Activated CD8-positive, alpha-beta memory T cell treated with anti-CD3 and anti-CD28 coated beads, Interleukin-2, amount 10 ng/mL, durations not matched to agents 7 days and 5 days (primary cell): ENCODE results near the gene PAX8. TPM values are rescaled to one million over a fixed set of nuclear protein-coding genes. Genes with fewer than 3 reads are reported as not detected.
A peak's percentile ranks its signal among the peaks of the same experiment; 100 is the strongest.

Experiments used
- ATAC-seq: fragments of 150-1000 bp; cut with Tn5 transposase; one replicate; pipeline ENCODE4 v1.10.0; 2021; ENCODE audit warnings: moderate library complexity
- CTCF ChIA-PET: fragments of 350-600 bp; sonication (Branson Sonifier 250); formaldehyde crosslinking; loops from one replicate; lab custom pipeline; 2021; ENCODE audit warnings: antibody characterized with exemption; lab: Charles Lee
- DNase-seq: peaks from one replicate; pipeline ENCODE4 v3.0.0-alpha.2; 2020
- H3K27ac Mint-ChIP-seq: one replicate; pipeline ENCODE4 v1.8.0; 2021; ENCODE audit warnings: mild to moderate bottlenecking, mixed read lengths
- H3K27me3 Mint-ChIP-seq: one replicate; pipeline ENCODE4 v1.8.0; 2021; ENCODE audit warnings: mixed read lengths
- H3K36me3 Mint-ChIP-seq: one replicate; pipeline ENCODE4 v1.8.0; 2021; ENCODE audit warnings: mild to moderate bottlenecking, mixed read lengths
- H3K4me1 Mint-ChIP-seq: one replicate; pipeline ENCODE4 v1.8.0; 2021; ENCODE audit warnings: mixed read lengths
- H3K4me3 Mint-ChIP-seq: one replicate; pipeline ENCODE4 v1.8.0; 2021; ENCODE audit warnings: mild to moderate bottlenecking, moderate library complexity, mixed read lengths
- H3K9me3 Mint-ChIP-seq: one replicate; pipeline ENCODE4 v1.8.0; 2022; ENCODE audit warnings: low read depth, mixed read lengths
- total RNA-seq, 2 experiments: library from RNA; stranded (reverse); gene quantifications; one replicate each; pipeline ENCODE4 v1.2.3, GENCODE V29; 2021

Gene PAX8
- total RNA-seq, 2 experiments from 2014 or later, result 1.6 to 2.1 TPM

DNA sequence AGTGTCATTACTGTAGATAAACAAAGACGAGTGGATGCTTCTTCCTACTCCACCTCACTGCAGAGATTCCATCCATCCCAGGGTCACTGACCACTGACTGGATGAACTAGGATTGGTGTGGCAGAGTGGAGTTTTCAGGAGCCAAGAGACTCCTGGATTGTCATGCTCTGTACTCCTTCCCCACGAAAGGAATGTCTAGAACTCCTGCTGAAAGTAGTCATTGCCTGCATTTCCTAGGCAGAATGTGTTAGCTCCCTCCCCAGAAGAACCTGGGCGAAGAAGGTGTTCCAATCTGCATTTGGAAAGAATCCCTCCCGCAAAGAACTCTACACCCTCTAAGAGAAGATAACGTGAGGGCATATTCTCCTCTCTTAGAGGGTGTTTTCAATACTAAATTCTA lies 6.2 kb downstream of the PAX8 start:
- no peak for DNase-seq
- Mint-ChIP-seq H3K27ac (no peak overlapping the region), H3K9me3 (no peaks in the 10 kb centered on the region), H3K4me3 (no peak overlapping the region), H3K36me3 (no peaks in the 10 kb centered on the region), H3K4me1 (peaks cover 22% of the 10 kb centered on the region), H3K27me3 (peaks cover 62% of the 10 kb centered on the region)
- CTCF ChIA-PET, result interaction anchor here (0.8 to 3.2 kb wide), 9 partner anchors 15 to 118 kb away, joined by 3 to 36 read pairs (median 3); no protein-coding TSS in a partner anchor
- ATAC-seq, result no peak

DNA sequence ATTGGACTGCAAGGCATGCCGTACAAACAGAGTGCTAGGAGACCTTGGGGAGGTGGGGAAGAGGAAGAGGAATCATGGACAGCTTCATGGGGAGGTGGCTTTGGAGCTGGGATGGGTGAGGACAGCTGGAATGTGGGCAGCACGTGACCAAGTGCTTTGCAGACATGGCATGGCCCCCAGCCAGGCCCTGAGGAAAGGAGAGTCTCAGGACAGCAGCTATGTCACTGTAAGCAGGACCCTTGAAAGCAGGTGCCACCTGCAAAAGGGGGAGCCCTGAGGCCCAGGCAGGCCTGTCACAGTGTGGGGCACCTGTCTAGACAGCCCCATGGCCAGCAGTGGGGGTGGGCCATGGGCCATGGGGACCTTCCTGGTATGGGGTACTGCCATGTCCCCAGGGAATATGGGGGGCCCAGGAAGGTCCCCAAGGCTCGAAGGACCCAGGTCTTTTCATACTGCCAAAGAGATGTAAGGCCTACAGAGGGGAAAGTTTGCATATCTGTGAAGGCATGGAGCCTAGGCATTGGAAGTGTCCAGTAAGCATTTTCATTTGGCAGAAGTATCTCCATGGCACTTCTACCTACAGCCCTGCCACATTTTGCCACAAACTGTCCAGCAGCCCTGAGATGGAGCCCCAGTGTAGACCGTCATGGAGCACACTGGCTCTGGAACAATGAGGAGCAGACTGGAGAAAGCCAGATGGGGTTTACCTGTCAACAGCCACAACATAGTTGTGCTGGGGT lies 9.9 kb downstream of the PAX8 start:
- peaks cover 38% of the 10 kb centered on the region for H3K27me3 Mint-ChIP-seq
- peaks cover 6% of the 10 kb centered on the region for H3K36me3 Mint-ChIP-seq
- CTCF ChIA-PET, result no interaction called here
- no peak for DNase-seq
- no peak overlapping the region for H3K27ac Mint-ChIP-seq
- no peak for ATAC-seq
- peaks cover 12% of the 10 kb centered on the region for H3K4me1 Mint-ChIP-seq
- H3K9me3 Mint-ChIP-seq, result no peaks in the 10 kb centered on the region
- H3K4me3 Mint-ChIP-seq, result no peak overlapping the region

DNA sequence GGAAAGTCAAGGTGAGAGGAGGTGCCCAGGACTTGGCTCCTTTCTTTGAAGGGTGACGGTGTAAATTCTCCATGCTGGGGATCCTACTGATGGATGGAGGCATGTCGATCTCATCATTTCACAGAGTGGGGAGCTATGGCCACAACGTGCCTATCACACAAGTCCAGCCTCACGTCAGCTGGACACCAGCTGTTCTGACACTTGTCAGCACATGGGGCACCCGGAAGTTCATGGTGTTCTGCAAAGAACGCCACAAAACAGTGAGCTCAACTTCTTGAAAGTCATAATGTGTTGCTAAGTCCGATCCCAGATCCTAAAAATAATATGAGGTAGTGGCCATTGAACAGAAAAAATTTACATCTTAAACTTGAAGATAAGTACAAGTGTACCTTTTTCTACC lies 12.3 kb downstream of the PAX8 start:
- Mint-ChIP-seq H3K36me3 (peaks cover 8% of the 10 kb centered on the region), H3K9me3 (no peaks in the 10 kb centered on the region)

DNA sequence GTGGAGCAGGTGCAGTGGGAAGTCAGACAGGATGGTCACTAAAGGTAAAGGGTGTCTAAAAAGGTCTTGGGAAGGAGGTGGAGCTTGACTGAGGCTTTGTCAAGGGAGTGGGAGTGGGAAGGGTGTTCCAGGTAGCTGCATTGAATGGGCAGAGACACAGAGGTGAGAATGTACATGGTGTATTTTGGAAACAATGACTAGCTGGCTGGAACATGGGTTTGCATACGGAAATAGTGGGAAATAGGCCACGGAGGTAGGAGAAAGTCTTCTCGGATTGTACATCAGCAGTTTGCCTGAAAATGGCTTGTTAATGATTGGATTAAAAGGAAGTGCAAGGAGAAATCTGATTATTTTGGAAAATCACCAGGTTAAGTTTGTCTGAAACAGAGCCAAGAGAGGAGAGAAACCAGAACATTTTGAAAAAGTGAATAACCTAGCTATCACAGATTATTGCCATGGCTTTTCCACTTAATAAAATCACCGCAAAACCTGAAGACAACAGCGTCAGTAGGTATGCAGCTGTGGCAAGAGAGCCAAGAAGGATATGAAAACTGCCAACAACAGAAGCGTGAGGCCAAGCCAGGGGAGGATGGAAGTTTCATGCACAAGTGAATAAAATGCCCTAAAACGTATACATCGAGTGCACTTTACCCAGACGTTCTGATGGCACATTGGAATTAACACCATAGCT lies 13.9 kb downstream of the PAX8 start:
- Mint-ChIP-seq H3K36me3 (peaks cover 10% of the 10 kb centered on the region), H3K27me3 (peaks cover 12% of the 10 kb centered on the region), H3K4me1 (no peaks in the 10 kb centered on the region), H3K27ac (no peak overlapping the region), H3K9me3 (no peaks in the 10 kb centered on the region), H3K4me3 (no peak overlapping the region)
- CTCF ChIA-PET, result no interaction called here
- ATAC-seq (no peak), DNase-seq (no peak)

More for the DNA sequence above, 12.3 kb downstream of the PAX8 start:
- CTCF ChIA-PET, result interaction anchor here (0.8 to 1.5 kb wide), 3 partner anchors 17 to 37 kb away, joined by 3 to 6 read pairs (median 5); no protein-coding TSS in a partner anchor
- Mint-ChIP-seq H3K27me3 (peaks cover 16% of the 10 kb centered on the region), H3K4me3 (no peak overlapping the region), H3K4me1 (no peaks in the 10 kb centered on the region), H3K27ac (no peak overlapping the region)
- no peak for ATAC-seq
- DNase-seq, result no peak

DNA sequence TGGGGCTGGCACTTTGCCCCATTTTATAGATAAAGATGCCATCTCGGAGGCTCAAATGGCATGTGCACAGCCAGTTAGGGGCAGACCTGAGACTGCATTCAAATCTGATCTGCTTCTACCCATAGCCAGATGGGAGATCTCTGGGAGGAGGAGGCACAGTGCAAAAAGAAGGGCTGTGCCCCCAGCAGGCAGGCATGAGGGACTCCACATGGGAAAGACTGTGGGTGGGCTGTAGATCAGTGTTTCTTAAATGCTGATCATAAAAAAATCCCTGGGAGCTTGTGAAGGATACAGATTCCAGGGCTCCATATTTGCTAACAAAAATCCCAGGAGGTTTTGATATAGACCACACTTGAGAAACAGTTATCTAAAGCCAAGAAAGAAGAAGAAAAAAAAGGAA lies 15.2 kb downstream of the PAX8 start:
- Mint-ChIP-seq H3K4me1 (no peaks in the 10 kb centered on the region), H3K36me3 (peaks cover 11% of the 10 kb centered on the region), H3K27ac (no peak overlapping the region), H3K27me3 (peaks cover 12% of the 10 kb centered on the region), H3K9me3 (no peaks in the 10 kb centered on the region), H3K4me3 (no peak overlapping the region)
- no peak for ATAC-seq
- CTCF ChIA-PET, result no interaction called here
- DNase-seq, result no peak

DNA sequence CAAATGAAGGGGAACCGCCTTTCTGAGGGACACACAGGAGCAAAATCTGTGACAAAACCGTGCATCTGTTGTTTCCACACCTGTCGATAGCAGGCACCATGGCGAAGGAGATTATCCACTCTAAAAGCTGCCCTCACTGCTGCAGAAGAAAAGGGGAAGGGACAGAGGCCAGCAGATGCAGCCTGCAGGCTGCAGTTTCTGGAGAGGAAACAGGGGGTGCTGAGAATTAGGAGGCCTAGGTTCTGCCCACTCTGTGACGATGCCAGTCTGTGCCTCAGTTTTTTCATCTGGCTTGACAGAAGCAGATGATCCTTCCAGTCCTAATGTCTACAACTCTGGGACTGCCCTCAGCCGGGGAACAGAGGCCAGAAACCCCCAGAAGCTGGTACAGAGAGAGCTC lies 17.7 kb downstream of the PAX8 start:
- no peak overlapping the region for H3K4me3 Mint-ChIP-seq
- CTCF ChIA-PET, result interaction anchor here (1.2 to 2.1 kb wide), 3 partner anchors 12 to 110 kb away, joined by 3 to 6 read pairs (median 4); no protein-coding TSS in a partner anchor
- no peak for ATAC-seq

DNA sequence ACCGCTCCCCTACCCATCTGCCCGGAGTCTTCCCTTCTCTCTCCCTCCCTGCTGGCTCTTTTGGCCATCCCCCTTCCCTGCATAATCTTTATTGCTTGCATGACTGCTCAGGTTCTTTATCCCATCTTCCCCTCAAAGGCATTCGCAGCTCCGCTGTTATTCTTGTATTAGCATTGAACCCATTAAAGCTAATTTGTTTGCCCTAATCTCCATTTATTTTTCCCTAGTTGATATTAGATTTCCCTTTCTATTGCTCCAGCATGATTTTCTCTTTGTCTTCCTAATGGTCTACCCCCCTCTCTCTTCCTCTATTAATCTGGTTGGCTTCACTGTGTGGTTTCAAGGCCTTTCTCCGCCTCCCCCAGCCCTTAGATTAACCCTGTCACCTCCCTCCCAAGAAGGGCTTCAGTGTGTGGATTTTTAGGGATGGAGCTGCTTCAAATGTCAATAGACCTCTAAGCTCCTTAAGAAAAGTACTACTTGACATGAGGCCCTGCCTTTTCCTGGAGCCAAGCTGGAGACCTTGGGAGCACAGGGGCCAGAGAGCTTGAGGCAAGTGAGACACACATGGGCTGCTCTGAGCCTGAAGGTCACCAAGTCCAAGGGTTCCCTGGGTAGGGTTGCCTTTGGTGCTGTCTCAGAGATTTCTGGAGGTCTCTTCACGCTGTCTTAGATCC lies 20.1 kb downstream of the PAX8 start:
- CTCF ChIA-PET, result interaction anchor here (1.2 to 1.6 kb wide), 4 partner anchors 9 to 178 kb away, joined by 3 to 4 read pairs (median 4); no protein-coding TSS in a partner anchor
- no peak overlapping the region for H3K27ac Mint-ChIP-seq
- no peak overlapping the region for H3K4me3 Mint-ChIP-seq
- H3K27me3 Mint-ChIP-seq, result no peaks in the 10 kb centered on the region
- ATAC-seq (no peak), DNase-seq (no peak)
- peaks cover 27% of the 10 kb centered on the region for H3K4me1 Mint-ChIP-seq
- H3K36me3 Mint-ChIP-seq, result peaks cover 33% of the 10 kb centered on the region
- H3K9me3 Mint-ChIP-seq, result peaks cover 2% of the 10 kb centered on the region

More for the DNA sequence above, 17.7 kb downstream of the PAX8 start:
- peaks cover 12% of the 10 kb centered on the region for H3K27me3 Mint-ChIP-seq
- no peaks in the 10 kb centered on the region for H3K9me3 Mint-ChIP-seq
- no peak overlapping the region for H3K27ac Mint-ChIP-seq
- no peak for DNase-seq
- H3K4me1 Mint-ChIP-seq, result peaks cover 10% of the 10 kb centered on the region
- peaks cover 22% of the 10 kb centered on the region for H3K36me3 Mint-ChIP-seq

DNA sequence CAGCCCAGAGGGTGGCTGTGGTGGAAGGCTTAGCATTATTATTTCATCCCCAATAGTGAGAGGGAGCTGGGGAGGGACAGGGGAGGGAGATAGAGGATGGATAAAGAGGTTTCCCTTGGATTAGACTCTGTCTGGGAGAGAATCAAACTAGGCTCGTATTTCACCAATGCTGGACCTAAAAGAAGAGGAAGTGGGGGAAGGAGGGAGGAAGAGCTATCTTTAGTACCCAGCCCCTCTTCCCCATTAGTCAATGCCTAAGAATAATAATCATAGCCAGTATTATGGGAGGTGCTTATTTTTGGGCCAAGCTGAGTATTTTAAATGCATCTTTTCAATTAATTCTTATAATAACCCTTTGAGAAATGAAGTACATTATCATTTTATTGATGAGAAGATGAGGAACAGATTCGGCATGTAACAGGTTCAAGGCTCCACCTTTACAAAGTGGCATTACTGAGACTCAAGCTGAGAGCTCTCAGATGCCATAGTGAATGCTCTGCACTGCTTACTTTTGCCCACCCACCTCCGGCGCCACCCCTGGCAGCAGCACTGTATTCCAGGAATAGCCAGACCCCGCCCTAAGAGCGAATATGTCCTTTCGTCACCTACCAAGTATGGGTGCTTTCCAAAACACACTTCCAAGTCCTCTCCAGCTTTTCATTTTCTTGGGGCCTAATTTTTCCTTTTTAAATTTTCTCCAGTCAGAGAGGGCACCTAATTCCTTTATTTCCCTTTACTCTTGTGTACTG lies 21.0 kb downstream of the PAX8 start:
- peaks cover 37% of the 10 kb centered on the region for H3K4me1 Mint-ChIP-seq
- CTCF ChIA-PET, result interaction anchor here (1.2 to 1.8 kb wide), 5 partner anchors 8 to 177 kb away, joined by 3 to 5 read pairs (median 4); no protein-coding TSS in a partner anchor

DNA sequence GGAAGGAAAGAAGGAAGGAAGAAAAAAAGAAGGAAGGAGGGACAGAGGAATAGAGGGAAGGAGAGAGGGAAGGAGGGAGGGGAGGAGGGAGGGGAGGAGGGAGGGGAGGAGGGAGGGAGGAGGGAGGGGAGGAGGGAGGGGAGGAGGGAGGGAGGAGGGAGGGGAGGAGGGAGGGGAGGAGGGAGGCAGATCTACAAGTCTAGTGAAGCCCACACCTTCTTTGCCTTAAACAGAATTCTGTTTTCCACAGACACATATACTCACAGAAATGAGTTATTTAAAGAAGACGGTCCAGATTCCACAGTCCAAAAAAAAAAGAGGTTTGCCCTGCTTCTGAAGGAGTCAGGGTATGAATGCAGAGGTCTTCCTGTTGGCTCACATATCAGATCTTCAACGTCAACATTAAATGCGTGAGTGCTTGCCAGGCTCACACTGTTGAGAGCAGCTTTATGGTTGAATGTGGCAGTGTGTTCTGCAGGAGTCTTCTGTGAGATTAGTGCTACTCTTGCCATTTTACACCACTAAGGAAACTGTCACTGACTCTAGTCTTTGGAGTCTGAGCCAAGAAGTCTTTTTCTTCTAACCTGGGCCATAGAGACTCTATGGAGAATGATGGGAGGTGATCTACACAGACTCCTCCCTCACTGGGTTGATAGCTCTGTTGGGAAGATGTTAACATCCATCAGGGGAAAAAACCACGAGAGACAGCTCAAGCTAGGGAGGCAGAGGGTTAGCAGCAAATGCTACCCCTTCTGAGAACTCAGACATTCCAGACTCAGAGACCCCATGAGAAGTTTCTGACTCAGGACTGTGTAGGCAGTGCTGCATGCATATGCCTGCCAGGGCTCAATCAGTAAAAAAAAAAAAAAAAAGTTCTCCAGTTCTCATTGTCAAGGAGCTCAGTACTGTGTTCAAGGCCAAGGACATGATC lies 23.3 kb downstream of the PAX8 start:
- DNase-seq, result no peak
- no peaks in the 10 kb centered on the region for H3K27me3 Mint-ChIP-seq
- peaks cover 59% of the 10 kb centered on the region for H3K4me1 Mint-ChIP-seq
- H3K9me3 Mint-ChIP-seq, result peaks cover 2% of the 10 kb centered on the region
- H3K4me3 Mint-ChIP-seq, result no peak overlapping the region
- ATAC-seq, result no peak
- peaks cover 39% of the 10 kb centered on the region for H3K36me3 Mint-ChIP-seq
- no peak overlapping the region for H3K27ac Mint-ChIP-seq
- CTCF ChIA-PET, result interaction anchor here (1.1 to 1.8 kb wide), 4 partner anchors 16 to 104 kb away, joined by 3 to 5 read pairs (median 4); no protein-coding TSS in a partner anchor

More for the DNA sequence above, 21.0 kb downstream of the PAX8 start:
- H3K9me3 Mint-ChIP-seq, result peaks cover 2% of the 10 kb centered on the region
- ATAC-seq, result no peak
- peaks cover 40% of the 10 kb centered on the region for H3K36me3 Mint-ChIP-seq
- H3K27ac Mint-ChIP-seq, result no peak overlapping the region
- no peak for DNase-seq
- no peak overlapping the region for H3K4me3 Mint-ChIP-seq
- no peaks in the 10 kb centered on the region for H3K27me3 Mint-ChIP-seq

DNA sequence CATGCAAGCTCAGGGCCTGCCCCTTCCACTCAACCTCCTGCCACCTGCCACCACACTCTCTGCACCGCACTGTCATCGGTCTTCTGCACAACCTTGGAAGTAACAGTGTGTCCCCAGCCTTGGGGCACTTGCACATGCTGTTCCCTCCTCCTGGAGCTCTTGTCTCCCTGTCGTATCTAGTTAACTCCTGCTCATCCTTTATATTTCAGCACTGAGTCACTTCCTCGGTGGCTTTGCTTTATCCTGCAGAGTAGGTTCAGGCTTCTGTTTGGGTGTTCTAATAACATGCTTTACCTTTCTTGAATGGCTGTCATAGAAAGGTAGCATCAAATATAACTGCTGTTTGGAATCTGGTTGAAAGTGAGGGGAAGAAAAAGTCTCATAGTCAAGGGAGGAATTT lies 25.3 kb downstream of the PAX8 start:
- Mint-ChIP-seq H3K27ac (no peak overlapping the region), H3K4me1 (peaks cover 74% of the 10 kb centered on the region), H3K4me3 (no peak overlapping the region), H3K9me3 (peaks cover 2% of the 10 kb centered on the region), H3K36me3 (peaks cover 38% of the 10 kb centered on the region), H3K27me3 (no peaks in the 10 kb centered on the region)
- DNase-seq (no peak), ATAC-seq (no peak)
- CTCF ChIA-PET, result interaction anchor here (1.0 to 8.6 kb wide), 3 partner anchors 48 to 119 kb away, joined by 3 to 88 read pairs (median 37); no protein-coding TSS in a partner anchor

DNA sequence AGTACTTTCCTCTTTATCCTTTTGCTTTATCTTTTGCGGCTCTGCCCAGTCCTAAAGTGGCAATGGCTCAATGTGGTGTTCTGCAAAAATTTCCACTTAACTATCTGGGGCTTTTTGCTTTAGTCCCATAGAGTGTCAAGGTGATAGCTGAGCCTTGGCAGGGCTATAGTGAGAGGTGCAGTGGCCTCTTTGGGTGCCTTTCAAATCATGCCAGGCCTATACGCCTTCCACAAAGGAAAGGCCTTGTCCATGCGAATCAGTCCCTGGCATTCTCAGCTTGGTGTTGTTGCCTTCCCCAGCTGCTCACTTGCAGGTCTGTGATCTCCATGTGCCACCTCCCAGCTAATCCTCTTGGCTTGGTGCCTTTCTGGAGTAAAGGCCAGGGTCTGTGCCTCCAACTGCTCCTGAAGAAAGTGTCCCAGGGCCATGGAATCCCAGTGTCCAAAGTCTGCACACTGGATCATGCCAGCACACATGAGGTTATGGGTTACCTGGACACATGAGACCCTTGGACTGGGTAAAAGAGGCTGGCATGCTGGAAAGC lies 26.6 kb downstream of the PAX8 start:
- DNase-seq, result no peak
- CTCF ChIA-PET, result interaction anchor here (0.8 to 8.6 kb wide), 11 partner anchors 12 to 138 kb away, joined by 3 to 88 read pairs (median 6); no protein-coding TSS in a partner anchor
- Mint-ChIP-seq H3K27ac (peak overlapping the region; percentile 88), H3K36me3 (peaks cover 35% of the 10 kb centered on the region), H3K27me3 (no peaks in the 10 kb centered on the region), H3K4me3 (no peak overlapping the region), H3K4me1 (peaks cover 68% of the 10 kb centered on the region), H3K9me3 (peaks cover 2% of the 10 kb centered on the region)
- no peak for ATAC-seq
